GM12891 (cell line): ENCODE results near the gene SPINT2.

ENCODE experiments used
- POLR2A ChIP-seq: IDR thresholded peaks from 2 replicates; pipeline ENCODE4 v1.6.1; 2011; ENCODE audit warnings: low read depth, low read length, control low read depth
- TAF1 ChIP-seq: IDR thresholded peaks from 2 replicates; pipeline ENCODE4 v1.6.1; 2011; ENCODE audit warnings: low read depth, low read length, control low read depth

- TF ChIP-seq POLR2A, result no peak
- TF ChIP-seq TAF1, result no peak
Observed at GRCh38 chr19:38290631-38291147, 26.3 kb downstream of the SPINT2 start.
